GM21381 (cell line): Measurements from ENCODE around the gene CXXC4.

Experiments used
- ATAC-seq: cut with Tn5 transposase; IDR thresholded peaks from one replicate; pipeline ENCODE4 v1.9.1; 2021; ENCODE audit warnings: mild to moderate bottlenecking, moderate library complexity; ENCODE audit not compliant: unreplicated experiment

The CXXC4 gene

GRCh38 chr4:104424475-104424941 is 70.2 kb downstream of the CXXC4 start:
- no peak for ATAC-seq

- ATAC-seq = no peak
Measured at GRCh38 chr4:104421566-104421965, 73.1 kb downstream of the CXXC4 start.

GRCh38 chr4:104420766-104421165 is 73.9 kb downstream of the CXXC4 start:
- ATAC-seq = no peak
